Keratinocyte (primary cell): ENCODE results near the gene CHML. TPM values are rescaled to one million over a fixed set of nuclear protein-coding genes. Genes with fewer than 3 reads are reported as not detected.

Source experiments
- DNase-seq: peaks from one replicate; pipeline ENCODE4 v3.0.0-alpha.2; 2011; ENCODE audit warnings: low read depth, missing footprints, low spot score
- FAIRE-seq: peaks from 2 replicates; lab custom pipeline; 2011; peaks lifted over from hg19 to GRCh38; lab: Jason Lieb, UNC
- H2AFZ ChIP-seq: 2 replicates; pipeline ENCODE4 v1.6.0; 2012; ENCODE audit warnings: low read length, control low read depth, inconsistent platforms; ENCODE audit not compliant: control insufficient read depth
- H3K27ac ChIP-seq: 2 replicates; pipeline ENCODE4 v1.5.1; 2011; ENCODE audit warnings: low read length; ENCODE audit not compliant: control insufficient read depth, insufficient read depth
- H3K27me3 ChIP-seq: 3 replicates; pipeline ENCODE4 v1.6.0; 2011; ENCODE audit warnings: low read length; ENCODE audit not compliant: control insufficient read depth, insufficient read depth; ENCODE audit errors: extremely low read depth
- H3K36me3 ChIP-seq, 2 experiments: 2 replicates in 1 of 2; 3 replicates in 1 of 2; pipeline ENCODE4 v1.5.1; 2011; ENCODE audit warnings: low read length in 2 of 2, mild to moderate bottlenecking in 1 of 2; ENCODE audit not compliant: control insufficient read depth in 2 of 2, insufficient read depth in 2 of 2; ENCODE audit errors: extremely low read depth in 1 of 2
- H3K4me1 ChIP-seq: 3 replicates; pipeline ENCODE4 v1.5.1; 2011; ENCODE audit warnings: low read length; ENCODE audit not compliant: control insufficient read depth, insufficient read depth; ENCODE audit errors: extremely low read depth
- H3K4me2 ChIP-seq: 3 replicates; pipeline ENCODE4 v1.6.0; 2011; ENCODE audit warnings: low read depth, low read length; ENCODE audit not compliant: control insufficient read depth, insufficient read depth; ENCODE audit errors: extremely low read depth
- H3K4me3 ChIP-seq, 3 experiments: fragments of 200-600 bp in 1 of 3; sonication (generic) in 1 of 3; 2 replicates in 2 of 3; 3 replicates in 1 of 3; pipeline ENCODE4 v1.5.1; 2011 to 2016; ENCODE audit warnings: low read length in 3 of 3, mild to moderate bottlenecking in 3 of 3, control low read depth in 2 of 3, inconsistent platforms in 1 of 3, low read depth in 1 of 3, mixed read lengths in 1 of 3, mixed run types in 1 of 3, moderate library complexity in 1 of 3; ENCODE audit not compliant: control insufficient read depth in 2 of 3, insufficient read depth in 2 of 3; ENCODE audit errors: extremely low read depth in 1 of 3
- H3K79me2 ChIP-seq: 2 replicates; pipeline ENCODE4 v1.6.0; 2012; ENCODE audit warnings: low read length; ENCODE audit not compliant: control insufficient read depth, insufficient read depth
- H3K9ac ChIP-seq: 3 replicates; pipeline ENCODE4 v1.6.0; 2011; ENCODE audit warnings: low read length; ENCODE audit not compliant: control insufficient read depth, insufficient read depth; ENCODE audit errors: extremely low read depth
- H3K9me1 ChIP-seq: 3 replicates; pipeline ENCODE4 v1.6.0; 2011; ENCODE audit warnings: low read length; ENCODE audit not compliant: control insufficient read depth, insufficient read depth; ENCODE audit errors: extremely low read depth
- H3K9me3 ChIP-seq: 2 replicates; pipeline ENCODE4 v1.5.1; 2012; ENCODE audit warnings: low read depth, low read length; ENCODE audit not compliant: control insufficient read depth
- H4K20me1 ChIP-seq: 3 replicates; pipeline ENCODE4 v1.6.0; 2011; ENCODE audit warnings: low read length; ENCODE audit not compliant: control insufficient read depth, insufficient read depth; ENCODE audit errors: extremely low read depth
- EZH2 ChIP-seq: IDR thresholded peaks from one replicate; pipeline ENCODE4 v1.6.1; 2012; ENCODE audit warnings: inconsistent platforms, mild to moderate bottlenecking, low read length, moderate library complexity
- dilution Hi-C: fragments of 300-500 bp; cut with MboI; formaldehyde crosslinking; loops from one replicate; pipeline ENCODE4 v1.7.0; 2020; ENCODE audit warnings: low sequenced_read_pairs; ENCODE audit not compliant: extremely low pct_ligation_motif_present
- polyA plus RNA-seq, 5 experiments: library from polyadenylated mRNA; depleted of rRNA in 3 of 5; stranded (reverse) in 3 of 5; stranded (forward) in 1 of 5; unstranded in 1 of 5; fragments of >200 nt; gene quantifications; 1 replicate in 1 of 5; 2 replicates in 3 of 5; 3 replicates in 1 of 5; pipeline versions ENCODE4 v1.2.1 to v1.2.3, GENCODE V29; 2011 to 2012; ENCODE audit warnings: missing spikeins in 2 of 5, low read depth in 1 of 5, low replicate concordance in 1 of 5
- TF ChIP-seq, protein P1 (sequence below), 3 experiments: IDR thresholded peaks in 1 of 3; conservative IDR thresholded peaks in 1 of 3; optimal IDR thresholded peaks in 1 of 3; 2 replicates in 2 of 3; 3 replicates in 1 of 3; pipeline versions ENCODE3 to v1.5.1; 2011; ENCODE audit warnings: low read length in 3 of 3, mild to moderate bottlenecking in 3 of 3, moderate library complexity in 2 of 3, control low read depth in 1 of 3, inconsistent platforms in 1 of 3; ENCODE audit not compliant: insufficient read depth in 2 of 3; ENCODE audit errors: extremely low read depth in 1 of 3

Gene CHML
- polyA plus RNA-seq, 1 donor (not counting 4 experiments of a cell fraction or from before 2014, with no cell fraction given) = 8.3 TPM

DNA sequence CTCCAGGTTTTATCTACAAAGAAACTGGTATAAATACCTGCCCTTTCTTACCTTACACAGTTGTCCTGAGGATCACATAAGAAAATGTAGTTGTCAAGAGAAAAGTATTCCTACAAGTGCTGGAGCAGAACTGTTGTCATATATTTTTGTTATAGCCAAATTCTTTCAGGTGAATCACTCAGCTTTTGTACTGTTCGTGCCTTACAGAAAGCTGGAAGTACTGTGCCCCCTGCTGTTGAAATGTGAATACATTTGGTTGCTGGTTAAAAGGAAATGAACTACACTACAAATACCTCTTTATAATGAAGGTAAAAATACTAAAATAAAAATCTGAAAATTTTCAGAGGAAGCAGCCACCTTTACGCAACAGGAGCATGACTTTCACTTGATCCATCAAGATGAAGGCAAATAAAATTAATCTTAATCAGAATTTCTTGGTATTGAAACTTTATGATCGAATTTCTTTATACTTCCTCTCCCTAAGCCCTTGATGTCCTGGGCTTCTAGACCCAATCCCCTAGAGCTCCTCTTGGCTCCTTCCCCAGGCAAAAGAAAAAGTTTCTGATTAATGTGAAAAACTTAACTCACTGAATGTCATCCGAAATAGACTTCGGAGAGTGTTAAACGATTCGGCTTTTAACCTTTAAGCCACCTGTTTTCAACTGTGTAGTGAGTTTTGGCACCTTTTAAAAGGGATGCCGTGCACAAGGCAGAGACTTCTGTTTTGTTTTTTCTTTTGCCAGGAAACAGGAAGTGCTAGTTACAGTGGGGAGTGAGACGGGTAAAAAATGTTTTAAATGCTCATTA is 12.5 kb downstream of the CHML start:
- no peak for TF ChIP-seq EZH2
- TF ChIP-seq, protein P1, sequence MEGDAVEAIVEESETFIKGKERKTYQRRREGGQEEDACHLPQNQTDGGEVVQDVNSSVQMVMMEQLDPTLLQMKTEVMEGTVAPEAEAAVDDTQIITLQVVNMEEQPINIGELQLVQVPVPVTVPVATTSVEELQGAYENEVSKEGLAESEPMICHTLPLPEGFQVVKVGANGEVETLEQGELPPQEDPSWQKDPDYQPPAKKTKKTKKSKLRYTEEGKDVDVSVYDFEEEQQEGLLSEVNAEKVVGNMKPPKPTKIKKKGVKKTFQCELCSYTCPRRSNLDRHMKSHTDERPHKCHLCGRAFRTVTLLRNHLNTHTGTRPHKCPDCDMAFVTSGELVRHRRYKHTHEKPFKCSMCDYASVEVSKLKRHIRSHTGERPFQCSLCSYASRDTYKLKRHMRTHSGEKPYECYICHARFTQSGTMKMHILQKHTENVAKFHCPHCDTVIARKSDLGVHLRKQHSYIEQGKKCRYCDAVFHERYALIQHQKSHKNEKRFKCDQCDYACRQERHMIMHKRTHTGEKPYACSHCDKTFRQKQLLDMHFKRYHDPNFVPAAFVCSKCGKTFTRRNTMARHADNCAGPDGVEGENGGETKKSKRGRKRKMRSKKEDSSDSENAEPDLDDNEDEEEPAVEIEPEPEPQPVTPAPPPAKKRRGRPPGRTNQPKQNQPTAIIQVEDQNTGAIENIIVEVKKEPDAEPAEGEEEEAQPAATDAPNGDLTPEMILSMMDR (optimal IDR thresholded peaks at IDR 0.05 in 1 of 3, IDR thresholded peaks at IDR 0.05 in 1 of 3, conservative IDR thresholded peaks at IDR 0.05 in 1 of 3; ENCODE audit: extremely low read depth in 1 of 3, insufficient read depth in 2 of 3, low read length in 3 of 3) = peak in 2 of 3 experiments; percentile 52 to 54
- H3K9me1 ChIP-seq = no peaks in the 10 kb centered on the region
- no peaks in the 10 kb centered on the region for H3K36me3 ChIP-seq
- dilution Hi-C loops = no loop called here
- no peaks in the 10 kb centered on the region for H3K9me3 ChIP-seq
- H3K27ac ChIP-seq = no peak overlapping the region
- peak; percentile 74 for FAIRE-seq
- no peaks in the 10 kb centered on the region for H3K27me3 ChIP-seq
- peaks cover 4% of the 10 kb centered on the region for H3K4me1 ChIP-seq
- peak; percentile 57 for DNase-seq
- H3K4me2 ChIP-seq = no peak overlapping the region
- no peak overlapping the region for H3K9ac ChIP-seq
- no peaks in the 10 kb centered on the region for H4K20me1 ChIP-seq
- no peak overlapping the region for H2AFZ ChIP-seq
- no peak overlapping the region for H3K4me3 ChIP-seq
- peaks cover 10% of the 10 kb centered on the region for H3K79me2 ChIP-seq

GRCh38 chr1:241624935-241625334 is 15.2 kb downstream of the CHML start:
- no peak overlapping the region for H3K4me3 ChIP-seq
- H2AFZ ChIP-seq = no peak overlapping the region
- H3K27ac ChIP-seq = no peak overlapping the region
- no peaks in the 10 kb centered on the region for H3K79me2 ChIP-seq
- no peaks in the 10 kb centered on the region for H3K9me1 ChIP-seq
- no peaks in the 10 kb centered on the region for H3K9me3 ChIP-seq
- FAIRE-seq (no peak), DNase-seq (no peak)
- H3K27me3 ChIP-seq = no peaks in the 10 kb centered on the region
- no peak overlapping the region for H3K9ac ChIP-seq
- dilution Hi-C loops = loop anchor here (25.0 kb wide), 1 partner anchor 212 kb away; the partner anchor contains the start of gene EXO1
- TF ChIP-seq EZH2 = no peak
- TF ChIP-seq, protein P1 (optimal IDR thresholded peaks at IDR 0.05 in 1 of 3, IDR thresholded peaks at IDR 0.05 in 1 of 3, conservative IDR thresholded peaks at IDR 0.05 in 1 of 3; ENCODE audit: extremely low read depth in 1 of 3, insufficient read depth in 2 of 3, low read length in 3 of 3) = no peak
- peaks cover 4% of the 10 kb centered on the region for H3K4me1 ChIP-seq
- H3K36me3 ChIP-seq = peaks cover 0 to 6% of the 10 kb centered on the region in 2 experiments
- no peaks in the 10 kb centered on the region for H4K20me1 ChIP-seq
- no peak overlapping the region for H3K4me2 ChIP-seq
